HL-60 (cell line): ENCODE results near the gene RIN3.
A peak's percentile ranks its signal among the peaks of the same experiment; 100 is the strongest.

Experiments used
- DNase-seq, 2 experiments: peaks; one replicate each; pipeline ENCODE4 v3.0.0-alpha.2; 2010 to 2020; ENCODE audit warnings: low read depth in 1 of 2, low spot score in 1 of 2
- H3K27ac ChIP-seq: fragments of 250-450 bp; sonication (Bioruptor Pico); replicated peaks from 2 replicates; pipeline ENCODE4 v1.5.1; 2020; ENCODE audit warnings: mild to moderate bottlenecking, moderate library complexity
- H3K27me3 ChIP-seq: fragments of 250-450 bp; sonication (Bioruptor Pico); 2 replicates; pipeline ENCODE4 v1.5.1; 2021; ENCODE audit warnings: mild to moderate bottlenecking, moderate library complexity; ENCODE audit not compliant: insufficient read depth, poor library complexity, severe bottlenecking
- H3K4me3 ChIP-seq: replicated peaks from 2 replicates; pipeline ENCODE4 v1.5.1; 2011; ENCODE audit warnings: mild to moderate bottlenecking, control low read depth, low read length; ENCODE audit not compliant: insufficient read depth
- GABPA ChIP-seq: IDR thresholded peaks from 2 replicates; pipeline ENCODE4 v1.6.1; 2012; ENCODE audit warnings: low read depth
- POLR2AphosphoS5 ChIP-seq: IDR thresholded peaks from 2 replicates; pipeline ENCODE4 v1.6.1; 2012; ENCODE audit warnings: low read depth
- REST ChIP-seq: IDR thresholded peaks from 2 replicates; pipeline ENCODE4 v1.6.1; 2012; ENCODE audit warnings: low read depth; ENCODE audit not compliant: insufficient replicate concordance
- SPI1 ChIP-seq: IDR thresholded peaks from 2 replicates; pipeline ENCODE4 v1.6.1; 2012; ENCODE audit warnings: low read depth, mild to moderate bottlenecking, borderline replicate concordance
- TF ChIP-seq, protein P1 (sequence below): IDR thresholded peaks from one replicate; pipeline ENCODE4 v1.5.1; 2011; ENCODE audit warnings: low read length, control low read depth, inconsistent platforms; ENCODE audit not compliant: insufficient read depth

Gene RIN3

GRCh38 chr14:92560106-92560865, 46.7 kb downstream of the RIN3 start:
- no peak for TF ChIP-seq SPI1
- TF ChIP-seq, protein P1, sequence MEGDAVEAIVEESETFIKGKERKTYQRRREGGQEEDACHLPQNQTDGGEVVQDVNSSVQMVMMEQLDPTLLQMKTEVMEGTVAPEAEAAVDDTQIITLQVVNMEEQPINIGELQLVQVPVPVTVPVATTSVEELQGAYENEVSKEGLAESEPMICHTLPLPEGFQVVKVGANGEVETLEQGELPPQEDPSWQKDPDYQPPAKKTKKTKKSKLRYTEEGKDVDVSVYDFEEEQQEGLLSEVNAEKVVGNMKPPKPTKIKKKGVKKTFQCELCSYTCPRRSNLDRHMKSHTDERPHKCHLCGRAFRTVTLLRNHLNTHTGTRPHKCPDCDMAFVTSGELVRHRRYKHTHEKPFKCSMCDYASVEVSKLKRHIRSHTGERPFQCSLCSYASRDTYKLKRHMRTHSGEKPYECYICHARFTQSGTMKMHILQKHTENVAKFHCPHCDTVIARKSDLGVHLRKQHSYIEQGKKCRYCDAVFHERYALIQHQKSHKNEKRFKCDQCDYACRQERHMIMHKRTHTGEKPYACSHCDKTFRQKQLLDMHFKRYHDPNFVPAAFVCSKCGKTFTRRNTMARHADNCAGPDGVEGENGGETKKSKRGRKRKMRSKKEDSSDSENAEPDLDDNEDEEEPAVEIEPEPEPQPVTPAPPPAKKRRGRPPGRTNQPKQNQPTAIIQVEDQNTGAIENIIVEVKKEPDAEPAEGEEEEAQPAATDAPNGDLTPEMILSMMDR: no peak
- TF ChIP-seq POLR2AphosphoS5: no peak
- no peak for TF ChIP-seq REST
- no peak for TF ChIP-seq GABPA
- DNase-seq: no peak
- no peaks in the 10 kb centered on the region for H3K27me3 ChIP-seq
- H3K27ac ChIP-seq: no peak overlapping the region
- H3K4me3 ChIP-seq: no peak overlapping the region

GRCh38 chr14:92561906-92562479, 48.4 kb downstream of the RIN3 start:
- no peak overlapping the region for H3K4me3 ChIP-seq
- no peak overlapping the region for H3K27ac ChIP-seq
- H3K27me3 ChIP-seq: no peaks in the 10 kb centered on the region
- no peak for DNase-seq
- TF ChIP-seq, protein P1: no peak
- no peak for TF ChIP-seq GABPA
- no peak for TF ChIP-seq POLR2AphosphoS5
- TF ChIP-seq SPI1: no peak
- TF ChIP-seq REST: no peak

DNA sequence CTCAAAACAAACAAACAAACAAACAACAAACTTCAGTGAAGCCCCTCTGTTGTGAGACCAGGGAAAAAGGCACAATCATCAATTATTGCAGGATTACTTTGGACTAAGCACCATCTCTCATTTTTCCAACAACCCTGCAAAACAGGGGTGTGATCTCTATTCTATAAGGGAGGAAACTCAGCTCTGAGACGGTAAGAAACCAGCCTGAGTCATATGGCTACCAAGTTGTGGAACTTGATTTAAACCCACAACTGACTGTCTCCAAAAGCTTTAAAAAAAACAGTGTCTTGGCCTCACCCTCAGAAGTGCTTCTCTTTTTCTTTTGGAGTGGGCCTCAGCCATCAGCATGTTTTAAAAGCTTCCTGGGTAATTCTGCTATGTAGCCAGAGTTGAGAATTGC, 49.8 kb downstream of the RIN3 start:
- peak in 1 of 2 experiments; percentile 57 for DNase-seq
- 0 out of 2 replicates have a peak, but pooled peaks have one; percentile 2 for TF ChIP-seq SPI1
- TF ChIP-seq REST: no peak
- no peaks in the 10 kb centered on the region for H3K27me3 ChIP-seq
- H3K4me3 ChIP-seq: no peak overlapping the region
- H3K27ac ChIP-seq: peak overlapping the region; percentile 26; the same call in 1 of the 2 replicates
